Activated CD4-positive, alpha-beta T cell treated with anti-CD3 and anti-CD28 coated beads, Interleukin-10, Interleukin-2, amounts not matched to agents 100 ng/mL and 50 ng/mL, durations not matched to agents 16 hours and 8 hours (primary cell): ENCODE results near the gene CLSTN2.

Experiments used
- DNase-seq: peaks from one replicate; pipeline ENCODE4 v3.0.0-alpha.2; 2020

Gene CLSTN2

GRCh38 chr3:140153736-140154135 lies 218.8 kb downstream of the CLSTN2 start:
- no peak for DNase-seq

DNA sequence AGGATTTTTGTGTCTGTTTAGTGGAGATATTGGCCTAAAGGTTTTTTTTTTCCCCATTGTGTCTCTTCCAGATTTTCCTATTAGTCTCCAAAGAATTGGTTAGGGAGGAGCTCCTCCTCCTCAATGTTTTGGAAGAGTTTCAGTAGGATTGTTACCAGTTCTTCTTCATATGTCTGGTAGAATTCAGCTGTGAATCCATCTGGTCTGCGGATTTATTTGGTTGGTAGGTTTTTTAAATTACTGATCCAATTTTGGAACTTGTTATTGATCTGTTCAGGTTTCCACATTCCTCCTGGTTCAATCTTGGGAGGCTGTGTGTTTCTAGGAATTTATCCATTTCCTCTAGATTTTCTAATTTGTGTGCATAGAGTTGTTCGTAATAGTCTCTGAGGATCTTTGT lies 222.2 kb downstream of the CLSTN2 start:
- DNase-seq, result no peak

DNA sequence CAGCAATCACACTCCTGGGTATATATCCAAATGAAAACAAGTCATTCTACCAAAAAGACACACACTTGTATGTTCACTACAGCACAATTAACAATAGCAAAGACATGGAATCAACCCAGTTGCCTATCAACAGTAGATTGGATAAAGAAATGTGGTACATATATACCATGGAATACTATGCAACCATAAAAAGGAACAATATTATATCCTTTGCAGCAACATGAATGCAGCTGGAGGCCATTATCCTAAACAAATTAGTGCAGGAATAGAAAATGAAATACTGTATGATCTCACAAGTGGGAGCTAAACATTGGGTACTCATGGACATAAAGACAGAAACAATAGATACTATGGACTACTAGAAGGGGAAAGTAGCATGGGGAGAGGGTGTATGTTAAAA lies 224.7 kb downstream of the CLSTN2 start:
- DNase-seq, result no peak

- DNase-seq, result no peak
These were observed 225.6 kb downstream of the CLSTN2 start for GRCh38 chr3:140160553-140160952.

DNA sequence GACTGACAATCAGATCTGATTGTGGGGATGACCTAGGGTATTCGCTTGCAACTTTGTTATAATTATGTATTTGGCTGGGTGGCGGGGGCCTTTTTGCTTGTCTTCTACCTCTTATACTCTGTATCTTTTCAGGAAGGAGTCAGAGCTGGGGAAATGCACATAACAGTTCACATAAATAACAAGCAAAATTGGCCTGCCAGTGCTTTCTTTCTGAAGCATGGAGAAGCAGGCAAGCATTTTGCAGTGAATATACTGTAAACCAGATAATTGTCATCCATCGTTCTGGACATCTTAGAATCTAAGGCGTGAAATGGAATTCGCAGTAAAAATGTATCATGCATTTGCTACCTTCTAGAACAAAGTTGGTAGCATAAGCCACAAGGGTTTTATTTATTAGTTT lies 227.6 kb downstream of the CLSTN2 start:
- no peak for DNase-seq

DNA sequence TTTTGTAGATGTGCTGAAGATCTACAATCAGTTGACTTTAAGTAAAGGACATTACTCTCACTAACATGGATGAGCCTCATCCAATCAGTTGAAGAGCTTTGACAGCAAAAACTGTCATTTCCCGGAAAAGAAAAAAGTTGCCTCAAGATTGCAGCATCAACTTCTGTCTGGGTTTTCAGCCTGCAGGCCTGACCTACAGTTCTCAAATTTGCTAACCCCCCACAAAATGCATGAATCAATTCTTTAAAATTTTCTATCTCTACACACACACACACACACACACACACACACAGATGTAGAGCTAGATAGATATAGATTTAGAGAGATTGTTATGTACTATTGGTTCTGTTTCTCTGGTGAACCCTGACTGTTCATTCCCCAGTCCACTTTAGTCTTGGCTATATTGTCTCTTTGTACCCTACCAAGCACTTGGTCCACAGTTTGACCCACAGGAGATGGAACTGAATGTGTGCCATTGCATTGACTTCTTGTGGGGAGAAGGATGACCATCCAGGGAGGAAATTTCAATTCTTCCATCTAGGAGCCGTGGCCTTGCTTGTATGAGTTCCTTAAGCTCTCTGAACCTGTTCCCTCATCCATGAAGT lies 228.3 kb downstream of the CLSTN2 start:
- DNase-seq, result no peak

GRCh38 chr3:140164156-140164555 lies 229.2 kb downstream of the CLSTN2 start:
- no peak for DNase-seq

DNA sequence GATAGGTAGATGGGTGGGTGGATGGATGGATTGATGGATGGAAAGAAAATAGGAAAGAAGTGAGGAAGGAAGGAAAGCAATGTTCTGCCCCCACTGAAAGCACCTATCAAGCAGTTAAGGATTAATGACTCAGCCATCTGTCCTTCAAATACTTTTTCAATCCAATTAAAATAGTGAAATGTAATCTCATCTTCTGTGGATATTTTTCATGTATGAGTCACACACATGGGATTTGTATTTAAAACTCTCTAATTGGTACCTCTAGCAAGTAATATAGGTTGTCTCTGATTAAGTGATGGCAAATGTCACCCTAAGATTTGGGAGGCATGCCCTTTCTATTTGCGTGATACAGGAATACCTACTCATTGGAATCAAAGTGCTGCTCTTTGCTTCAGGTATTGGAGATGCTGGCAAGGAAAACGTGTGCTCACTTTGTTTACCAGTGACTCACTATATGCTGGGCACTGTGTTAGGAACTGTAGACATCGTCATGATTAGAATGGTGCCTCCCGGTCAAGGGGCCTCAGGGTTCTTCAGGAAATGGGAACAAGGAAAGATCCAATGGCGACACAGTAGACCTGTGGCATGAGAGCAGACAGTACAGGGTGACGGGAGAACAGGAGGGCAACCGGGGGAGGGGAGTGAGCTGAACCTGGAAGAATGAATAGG lies 230.1 kb downstream of the CLSTN2 start:
- DNase-seq, result no peak

DNA sequence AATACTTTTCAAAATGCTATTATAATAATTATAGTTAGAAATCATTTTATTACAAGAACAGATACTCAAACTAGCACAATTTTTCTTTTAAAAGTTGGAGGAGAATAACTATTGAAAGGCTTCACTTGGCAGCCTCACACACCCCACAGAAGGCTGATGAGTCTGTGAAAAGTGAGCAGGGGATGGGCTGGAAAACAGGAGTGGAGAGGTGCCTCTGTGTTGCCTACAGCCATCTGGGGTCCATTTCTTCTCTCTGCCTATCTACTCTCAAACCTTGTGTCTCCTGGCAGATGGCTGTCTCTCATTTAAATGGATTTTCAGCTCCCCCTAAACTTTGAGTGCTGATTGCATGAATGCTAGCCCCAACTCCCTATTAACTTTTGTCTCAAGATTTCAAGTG lies 230.8 kb downstream of the CLSTN2 start:
- DNase-seq, result no peak

DNA sequence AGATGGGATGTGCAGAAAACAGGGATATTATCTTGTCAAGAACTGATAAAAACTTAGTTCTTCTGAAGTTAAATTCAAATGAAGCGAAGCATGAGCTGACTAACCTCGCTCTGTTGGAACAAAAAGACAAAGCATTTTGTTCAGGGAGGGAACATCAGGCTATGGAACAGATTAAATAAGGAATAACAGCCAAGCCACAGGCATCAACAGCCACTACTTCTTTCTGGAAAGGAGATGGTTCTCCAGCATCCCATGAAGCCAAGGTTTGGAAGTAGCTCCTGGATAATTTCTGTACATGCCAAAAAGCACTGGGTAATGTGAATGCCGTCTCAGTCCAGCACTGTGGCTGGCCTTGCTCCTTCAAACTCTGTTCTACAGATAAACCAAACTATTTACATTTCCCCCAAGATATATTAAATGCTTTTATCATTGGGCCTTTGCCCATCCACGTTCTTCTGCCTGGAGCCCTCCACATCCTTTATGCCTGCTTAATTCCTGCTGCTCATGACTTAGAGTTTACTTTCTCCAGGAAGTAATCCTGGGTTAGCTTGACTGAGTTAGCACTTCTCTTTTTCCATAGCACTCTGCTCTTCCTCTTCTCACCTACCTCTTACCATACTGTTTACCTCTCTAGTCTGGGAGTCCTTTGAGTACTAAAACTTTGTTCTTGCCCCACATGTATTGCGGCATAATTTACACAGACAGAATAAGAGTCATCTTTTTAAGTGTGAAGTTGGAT lies 232.0 kb downstream of the CLSTN2 start:
- no peak for DNase-seq

DNA sequence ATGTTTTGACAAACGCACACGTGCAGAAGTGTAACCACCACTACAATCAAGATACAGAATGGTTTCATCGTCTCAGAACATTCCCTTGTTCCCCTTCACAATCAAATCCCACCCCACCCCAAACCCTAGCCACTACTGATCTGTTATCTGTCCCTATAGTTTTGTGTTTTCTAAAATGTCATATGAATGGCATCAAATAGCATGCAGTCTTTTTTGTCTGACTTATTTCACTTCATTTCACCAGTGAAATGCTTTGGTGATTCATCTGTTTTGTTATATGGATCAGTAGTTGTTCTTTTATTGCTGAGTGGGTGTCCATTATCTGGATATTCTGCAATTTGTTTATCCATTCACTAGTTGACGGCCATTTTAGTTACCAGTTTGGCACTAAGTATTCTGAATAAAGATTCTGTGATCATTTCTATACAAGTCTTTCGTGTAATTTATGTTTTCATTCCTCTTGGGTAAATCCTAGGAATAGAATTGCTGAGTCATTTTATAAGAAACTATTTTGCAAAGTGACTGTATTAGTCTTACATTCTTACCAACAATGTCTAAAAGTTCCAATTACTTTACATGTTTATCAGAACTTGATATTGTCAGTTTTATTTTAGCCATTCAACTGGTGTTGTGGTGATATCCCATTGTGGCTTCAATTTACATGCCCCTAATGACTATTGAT lies 232.8 kb downstream of the CLSTN2 start:
- no peak for DNase-seq

DNA sequence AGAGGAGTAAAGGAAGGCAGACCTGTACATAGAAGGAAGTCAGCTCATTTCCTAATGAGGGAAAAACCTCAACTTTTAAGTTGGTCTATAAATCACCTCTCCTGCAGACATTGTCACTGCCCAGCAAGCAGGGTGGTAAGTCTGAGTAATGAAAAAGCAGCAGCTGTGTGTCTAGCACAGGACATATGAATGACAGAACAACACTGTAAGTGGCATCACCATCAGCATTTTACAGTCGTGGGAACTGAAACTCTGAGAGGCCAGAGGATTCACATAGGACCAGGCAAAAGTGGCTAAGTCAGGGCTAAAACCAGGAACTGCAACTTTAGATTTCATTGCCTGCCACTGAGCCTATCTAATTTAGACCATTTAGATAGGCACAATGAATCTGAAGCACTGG lies 235.6 kb downstream of the CLSTN2 start:
- no peak for DNase-seq

GRCh38 chr3:140176526-140176925 lies 241.5 kb downstream of the CLSTN2 start:
- DNase-seq, result no peak

- no peak for DNase-seq
These were observed 243.0 kb downstream of the CLSTN2 start for GRCh38 chr3:140177943-140178342.

DNA sequence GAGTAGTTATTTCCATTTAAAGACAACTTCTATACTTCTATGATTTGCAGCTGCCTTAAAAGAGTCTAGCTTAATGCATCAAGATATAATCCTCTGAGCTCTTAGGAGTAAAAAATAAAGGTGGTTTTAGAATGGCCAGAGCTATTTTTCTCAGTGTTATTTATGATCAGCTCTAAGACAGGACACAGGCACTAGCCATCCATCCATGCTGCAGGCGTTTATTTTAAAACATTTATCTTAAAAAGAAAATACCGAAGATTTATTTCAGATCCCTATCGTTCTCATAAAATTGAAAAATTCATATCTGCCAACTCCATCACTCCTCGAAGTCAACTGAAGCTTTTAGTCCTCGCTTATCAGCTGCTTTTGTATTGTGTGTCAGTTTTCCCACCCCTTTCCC lies 243.5 kb downstream of the CLSTN2 start:
- DNase-seq, result no peak

DNA sequence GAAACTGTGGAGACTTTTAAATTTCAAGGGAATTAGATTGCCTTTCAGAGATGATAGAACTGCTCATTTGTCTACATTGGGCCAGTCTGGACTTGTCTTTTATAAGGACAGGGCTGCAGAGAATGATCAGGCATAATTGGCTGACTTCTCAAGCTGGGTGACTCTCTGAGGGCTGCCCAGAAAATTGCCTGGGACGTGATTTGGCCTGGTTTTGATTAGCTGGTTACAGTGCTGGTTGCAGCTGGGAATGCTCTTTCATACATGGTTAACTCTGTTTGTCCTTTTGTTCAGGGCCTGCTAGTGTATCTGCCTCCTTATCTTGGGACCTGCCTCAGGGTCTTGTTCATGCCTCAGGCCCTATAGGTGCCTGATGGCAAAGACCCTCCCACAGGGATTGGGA lies 245.6 kb downstream of the CLSTN2 start:
- DNase-seq, result no peak

GRCh38 chr3:140185375-140185774 lies 250.4 kb downstream of the CLSTN2 start:
- DNase-seq, result no peak

GRCh38 chr3:140186421-140186920 lies 251.5 kb downstream of the CLSTN2 start:
- no peak for DNase-seq

DNA sequence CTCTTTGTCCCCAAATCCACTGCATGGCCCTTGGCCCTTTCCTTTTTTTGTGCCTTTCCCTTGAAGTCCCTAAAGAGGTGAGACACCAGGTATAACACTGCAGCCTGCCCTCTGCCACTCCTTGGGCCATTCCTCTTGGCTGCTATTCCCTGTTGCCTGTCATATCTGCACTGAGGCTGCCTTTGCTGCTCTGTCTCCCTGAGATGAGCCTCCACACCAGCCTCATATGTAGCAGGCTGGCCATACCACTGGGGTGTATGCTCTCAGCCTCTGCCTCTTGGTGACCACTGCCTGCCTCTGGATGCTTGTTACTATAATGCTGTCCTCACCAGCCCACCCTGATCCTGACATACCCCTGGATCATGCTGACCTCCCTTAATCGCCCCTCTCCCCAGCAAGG lies 252.0 kb downstream of the CLSTN2 start:
- DNase-seq, result no peak

- DNase-seq, result no peak
These were observed 252.8 kb downstream of the CLSTN2 start for GRCh38 chr3:140187656-140188221.

DNA sequence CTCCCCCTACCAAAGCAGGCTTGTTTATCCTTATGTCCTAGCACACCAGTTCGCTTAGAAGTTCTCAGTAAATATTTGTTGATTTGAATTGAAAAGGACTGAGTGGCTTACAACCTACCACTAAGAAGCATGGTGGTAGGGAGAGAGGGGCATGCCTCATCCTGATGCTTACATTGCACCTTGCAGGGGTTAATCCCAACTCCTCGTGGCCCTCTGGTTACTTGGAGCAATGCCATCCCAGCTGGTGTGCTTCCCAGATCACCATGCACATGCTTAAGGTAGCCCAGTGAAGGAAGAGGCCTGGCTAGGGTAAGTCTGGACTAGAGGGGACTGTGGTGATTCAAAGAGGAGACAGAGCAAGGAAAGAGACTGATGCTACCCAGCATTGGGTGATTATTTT lies 253.3 kb downstream of the CLSTN2 start:
- no peak for DNase-seq

DNA sequence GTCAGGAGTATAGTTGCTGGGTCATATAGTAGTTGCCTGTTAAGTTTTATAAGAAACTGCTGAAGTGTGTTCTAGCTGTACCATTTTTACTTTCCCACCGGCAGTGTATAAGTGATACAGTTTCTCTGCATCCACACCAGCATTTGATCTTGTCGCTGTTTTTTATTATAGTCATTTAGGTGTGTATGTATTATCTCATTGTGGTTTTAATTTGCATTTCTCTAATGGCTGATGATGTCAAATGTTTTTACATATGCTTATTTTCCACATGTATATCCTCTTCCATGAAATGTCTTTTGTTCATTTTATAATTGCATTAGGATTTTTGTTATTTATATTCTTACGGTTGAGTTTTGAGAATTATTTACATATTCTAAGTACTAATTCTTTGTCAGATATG lies 254.3 kb downstream of the CLSTN2 start:
- no peak for DNase-seq

DNA sequence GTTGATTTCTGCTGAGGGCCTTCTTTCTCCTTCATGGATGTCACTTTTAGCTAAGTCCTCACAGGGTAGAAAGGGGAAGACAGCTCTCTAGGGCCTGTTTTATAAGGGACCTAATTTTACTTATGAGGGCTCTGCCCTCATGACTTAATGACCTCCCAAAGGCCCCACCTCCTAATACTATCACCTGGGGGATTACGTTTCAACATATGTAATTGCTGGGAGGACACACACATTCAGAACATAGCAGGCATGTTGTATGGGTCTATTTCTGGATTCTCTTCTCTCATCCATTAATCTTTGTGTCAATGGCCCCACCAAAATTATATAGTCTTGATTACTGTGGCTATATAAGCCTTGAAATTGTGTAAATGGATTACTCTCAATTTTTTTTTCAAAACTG lies 255.0 kb downstream of the CLSTN2 start:
- DNase-seq, result no peak
